Measurements from ENCODE around the gene SLC25A24. TPM values are rescaled to one million over a fixed set of nuclear protein-coding genes. Genes with fewer than 3 reads are reported as not detected.
"Not testable (repeated sequence)": the region's sequence is repeated elsewhere in the genome, so short reads cannot be mapped to it uniquely, and the experiment has no call there.

SLC25A24 gene
- total and polyA plus RNA-seq, 11 donors = 6.1 to 24.0 (median 13.8) TPM

DNA sequence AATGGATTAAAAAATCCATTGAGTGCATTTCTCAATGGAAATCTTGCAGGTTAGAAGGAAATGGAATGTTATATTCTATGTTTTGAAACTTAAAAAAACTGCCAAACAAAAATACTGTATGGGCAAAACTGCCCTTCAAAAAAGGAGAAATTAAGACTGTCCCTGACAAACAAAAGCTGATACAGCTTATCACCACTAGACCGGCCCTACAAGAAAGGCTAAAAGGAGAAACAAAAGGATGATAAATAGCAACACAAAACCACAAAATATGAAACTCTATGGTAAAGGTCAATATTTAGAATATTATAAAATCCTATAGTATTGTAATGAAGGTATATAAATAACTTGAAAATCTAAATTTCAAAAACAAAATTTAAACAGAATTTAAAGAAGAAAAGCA lies 60.0 kb downstream of the SLC25A24 start:
- 78 to 90% (median 84%) methylated on average over 1 of the region's 1 CpG for WGBS, 4 donors
- intact Hi-C loops (cut with DNase I) = no loop called here
- H3K36me3 ChIP-seq = peaks cover 0 to 94% (median 64%) of the 10 kb centered on the region in 9 donors

GRCh38 chr1:108139555-108139954 lies 60.6 kb downstream of the SLC25A24 start:
- Histone ChIP-seq H3K36me3 (peaks cover 0 to 96% (median 68%) of the 10 kb centered on the region in 9 donors), H3K4me1 (peaks cover 0 to 11% (median 0%) of the 10 kb centered on the region in 12 donors)
- H3K4me3 ChIP-seq; ATAC-seq; H3K9me3 ChIP-seq; DNase-seq; H3K27ac ChIP-seq; intact Hi-C loops (cut with DNase I); H3K27me3 ChIP-seq: not testable (repeated sequence)
- 93 to 97% (median 97%) methylated on average over 8 of the region's 8 CpGs for WGBS, 4 donors

More for the DNA sequence above, 60.0 kb downstream of the SLC25A24 start:
- peaks cover 0 to 11% (median 0%) of the 10 kb centered on the region in 12 donors for H3K4me1 ChIP-seq
- no peak overlapping the region for H3K4me3 ChIP-seq
- no peak for ATAC-seq
- H3K27me3 ChIP-seq = no peaks in the 10 kb centered on the region
- H3K27ac ChIP-seq = no peak overlapping the region
- TF ChIP-seq CTCF (IDR thresholded peaks at IDR 0.05) (no peak), POLR2A (IDR thresholded peaks at IDR 0.05) (no peak)
- DNase-seq = no peak
- peaks cover 0 to 7% (median 0%) of the 10 kb centered on the region in 12 donors for H3K9me3 ChIP-seq

DNA sequence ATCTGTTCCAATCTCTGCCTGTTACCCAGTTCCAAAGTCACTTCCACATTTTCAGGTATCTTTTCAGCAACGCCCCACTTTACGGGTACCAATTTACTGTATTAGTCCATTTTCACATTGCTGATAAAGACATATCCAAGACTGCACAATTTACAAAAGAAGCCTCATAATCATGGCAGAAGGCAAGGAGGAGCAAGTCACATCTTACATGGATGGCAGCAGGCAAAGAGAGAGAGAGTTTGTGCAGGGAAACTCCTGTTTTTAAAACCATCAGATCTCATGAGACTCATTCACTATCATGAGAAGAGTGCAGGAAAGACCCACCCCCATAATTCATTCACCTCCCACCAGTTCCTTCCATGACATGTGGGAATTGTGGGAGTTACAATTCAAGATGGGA lies 67.0 kb downstream of the SLC25A24 start:
- WGBS, 4 donors = 97 to 100% (median 99%) methylated on average over 2 of the region's 2 CpGs
- peaks cover 0 to 11% (median 0%) of the 10 kb centered on the region in 12 donors for H3K4me1 ChIP-seq

GRCh38 chr1:108132367-108132766 lies 67.8 kb downstream of the SLC25A24 start:
- H3K27ac ChIP-seq; H3K9me3 ChIP-seq; intact Hi-C loops (cut with DNase I); ATAC-seq; DNase-seq; H3K4me3 ChIP-seq; H3K27me3 ChIP-seq: not testable (repeated sequence)
- Histone ChIP-seq H3K4me1 (peaks cover 0 to 11% (median 0%) of the 10 kb centered on the region in 12 donors), H3K36me3 (peaks cover 0 to 43% (median 38%) of the 10 kb centered on the region in 9 donors)
- WGBS, 4 donors = 95 to 100% (median 99%) methylated on average over 2 of the region's 2 CpGs

More for the DNA sequence above, 67.0 kb downstream of the SLC25A24 start:
- H3K27ac ChIP-seq; H3K9me3 ChIP-seq; intact Hi-C loops (cut with DNase I); H3K27me3 ChIP-seq; DNase-seq; H3K4me3 ChIP-seq; ATAC-seq: not testable (repeated sequence)
- H3K36me3 ChIP-seq = peaks cover 0 to 51% (median 45%) of the 10 kb centered on the region in 9 donors

DNA sequence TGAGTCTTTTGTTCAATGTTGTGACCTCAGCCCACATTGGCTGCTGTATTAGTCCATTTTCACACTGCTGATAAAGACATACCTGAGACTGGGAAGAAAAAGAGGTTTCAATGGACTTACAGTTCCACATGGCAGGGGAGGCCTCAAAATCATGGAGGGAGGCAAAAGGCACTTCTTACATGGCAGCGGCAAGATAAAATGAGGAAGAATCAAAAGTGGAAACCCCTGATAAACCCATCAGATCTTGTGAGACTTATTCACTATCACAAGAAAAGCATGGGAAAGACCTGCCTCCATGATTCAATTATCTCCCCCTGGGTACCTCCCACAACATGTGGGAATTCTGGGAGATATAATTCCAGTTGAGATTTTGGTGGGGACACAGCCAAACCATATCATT lies 68.9 kb downstream of the SLC25A24 start:
- ATAC-seq; H3K9me3 ChIP-seq; DNase-seq; intact Hi-C loops (cut with DNase I); H3K4me3 ChIP-seq; H3K27ac ChIP-seq; H3K27me3 ChIP-seq: not testable (repeated sequence)
- peaks cover 0 to 11% (median 0%) of the 10 kb centered on the region in 12 donors for H3K4me1 ChIP-seq
- 91 to 100% (median 93%) methylated on average over 1 of the region's 1 CpG for WGBS, 4 donors
- H3K36me3 ChIP-seq = peaks cover 0 to 32% (median 27%) of the 10 kb centered on the region in 9 donors

GRCh38 chr1:108130794-108131193 lies 69.3 kb downstream of the SLC25A24 start:
- 64 to 71% (median 67%) methylated on average over 2 of the region's 2 CpGs for WGBS, 4 donors
- Histone ChIP-seq H3K9me3 (no peaks in the 10 kb centered on the region), H3K27me3 (no peaks in the 10 kb centered on the region), H3K4me3 (no peak overlapping the region), H3K27ac (no peak overlapping the region), H3K36me3 (peaks cover 0 to 27% (median 22%) of the 10 kb centered on the region in 9 donors), H3K4me1 (peaks cover 0 to 12% (median 0%) of the 10 kb centered on the region in 12 donors)
- no peak for ATAC-seq
- intact Hi-C loops (cut with DNase I) = no loop called here
- no peak for TF ChIP-seq CTCF (IDR thresholded peaks at IDR 0.05)
- no peak for TF ChIP-seq POLR2A (IDR thresholded peaks at IDR 0.05)
- DNase-seq = no peak

Data from heart left ventricle (tissue), 16 donors.